GM23338 (cell line): ENCODE results near the gene NBEAL2. TPM values are rescaled to one million over a fixed set of nuclear protein-coding genes. Genes with fewer than 3 reads are reported as not detected.

ENCODE experiments used
- ATAC-seq: fragments of 200-7000 bp; cut with Tn5 transposase; 3 replicates; pipeline ENCODE4 v1.9.1; 2020
- DNase-seq: peaks from one replicate; pipeline ENCODE4 v3.0.0-alpha.2; 2015; ENCODE audit warnings: low spot score
- H2AFZ ChIP-seq: fragments of 200-600 bp; sonication (generic); 2 replicates; pipeline ENCODE4 v1.8.0; 2016; ENCODE audit warnings: antibody characterized with exemption, mild to moderate bottlenecking, moderate library complexity
- H3F3A ChIP-seq: fragments of 200-600 bp; sonication (generic); replicated peaks from 2 replicates; pipeline ENCODE4 v1.8.0; 2017; ENCODE audit warnings: antibody characterized with exemption, mixed run types, low read depth
- H3K27ac ChIP-seq: fragments of 200-600 bp; sonication (generic); 2 replicates; pipeline ENCODE4 v1.6.1; 2016; ENCODE audit warnings: low read depth
- H3K27me3 ChIP-seq: fragments of 200-600 bp; sonication (generic); 2 replicates; pipeline ENCODE4 v1.8.0; 2016; ENCODE audit warnings: mild to moderate bottlenecking, mixed run types, moderate library complexity; ENCODE audit not compliant: insufficient read depth
- H3K36me3 ChIP-seq: fragments of 200-600 bp; sonication (generic); 2 replicates; pipeline ENCODE4 v1.8.0; 2016; ENCODE audit warnings: mild to moderate bottlenecking; ENCODE audit not compliant: insufficient read depth
- H3K4me1 ChIP-seq: fragments of 200-600 bp; sonication (generic); 2 replicates; pipeline ENCODE4 v1.8.0; 2016; ENCODE audit warnings: mild to moderate bottlenecking, moderate library complexity; ENCODE audit not compliant: insufficient read depth
- H3K4me2 ChIP-seq: fragments of 200-600 bp; sonication (generic); 2 replicates; pipeline ENCODE4 v1.7.1; 2017; ENCODE audit warnings: mixed run types
- H3K4me3 ChIP-seq: fragments of 200-600 bp; sonication (generic); 2 replicates; pipeline ENCODE4 v1.6.1; 2016; ENCODE audit warnings: mixed run types
- H3K79me2 ChIP-seq: fragments of 200-600 bp; sonication (generic); replicated peaks from 2 replicates; pipeline ENCODE4 v1.8.0; 2017; ENCODE audit warnings: mild to moderate bottlenecking; ENCODE audit not compliant: insufficient read depth
- H3K9me2 ChIP-seq: fragments of 200-600 bp; sonication (generic); 2 replicates; pipeline ENCODE4 v1.8.0; 2017; ENCODE audit not compliant: insufficient read depth
- H4K20me1 ChIP-seq: fragments of 200-600 bp; sonication (generic); replicated peaks from 2 replicates; pipeline ENCODE4 v1.8.0; 2017; ENCODE audit warnings: mild to moderate bottlenecking; ENCODE audit not compliant: insufficient read depth
- H3K27ac Mint-ChIP-seq: 2 replicates; pipeline ENCODE4 v1.8.0; 2020; ENCODE audit warnings: inconsistent platforms, mild to moderate bottlenecking, moderate library complexity, mixed read lengths
- H3K27me3 Mint-ChIP-seq: 3 replicates; pipeline ENCODE4 v1.8.0; 2022; ENCODE audit warnings: low read depth, mild to moderate bottlenecking, moderate library complexity, mixed read lengths, inconsistent platforms; ENCODE audit not compliant: insufficient read depth, poor library complexity
- H3K36me3 Mint-ChIP-seq: 3 replicates; pipeline ENCODE4 v1.8.0; 2021; ENCODE audit warnings: low read depth, mild to moderate bottlenecking, inconsistent platforms, moderate library complexity, mixed read lengths
- H3K4me1 Mint-ChIP-seq: 3 replicates; pipeline ENCODE4 v1.8.0; 2020; ENCODE audit warnings: mild to moderate bottlenecking, inconsistent platforms, mixed read lengths
- H3K4me3 Mint-ChIP-seq: 3 replicates; pipeline ENCODE4 v1.8.0; 2021; ENCODE audit warnings: moderate library complexity, mild to moderate bottlenecking, inconsistent platforms, mixed read lengths
- H3K9me3 Mint-ChIP-seq: 3 replicates; pipeline ENCODE4 v1.8.0; 2020; ENCODE audit warnings: moderate library complexity, mild to moderate bottlenecking, inconsistent platforms, mixed read lengths
- CREB1 ChIP-seq: fragments of 250-450 bp; sonication (Bioruptor Pico); IDR thresholded peaks from 2 replicates; pipeline ENCODE4 v1.5.0; 2020; ENCODE audit warnings: low read depth, mild to moderate bottlenecking, moderate library complexity
- CTCF ChIP-seq, 2 experiments: fragments of 200-600 bp in 1 of 2; sonication (generic) in 1 of 2; conservative IDR thresholded peaks; 2 replicates each; pipeline versions ENCODE4 v1.5.1 to v1.6.1; 2016 to 2017; ENCODE audit warnings: antibody characterized with exemption in 2 of 2, low read depth in 2 of 2, mild to moderate bottlenecking in 2 of 2, moderate library complexity in 1 of 2
- EZH2 ChIP-seq: fragments of 200-600 bp; sonication (generic); IDR thresholded peaks from one replicate; pipeline ENCODE4 v1.8.0; 2017; ENCODE audit warnings: antibody characterized with exemption, mild to moderate bottlenecking, low read depth; ENCODE audit not compliant: unreplicated experiment
- EZH2phosphoT487 ChIP-seq: fragments of 200-600 bp; sonication (generic); IDR thresholded peaks from one replicate; pipeline ENCODE4 v1.8.1; 2018; ENCODE audit warnings: antibody characterized with exemption; ENCODE audit not compliant: unreplicated experiment
- JUNB ChIP-seq: IDR thresholded peaks from one replicate; pipeline ENCODE4 v1.6.1; 2016; ENCODE audit warnings: antibody characterized with exemption; ENCODE audit not compliant: unreplicated experiment
- NANOG ChIP-seq: IDR thresholded peaks from 2 replicates; pipeline ENCODE4 v1.6.1; 2016; ENCODE audit warnings: antibody characterized with exemption, borderline replicate concordance
- POLR2AphosphoS5 ChIP-seq: IDR thresholded peaks from 2 replicates; pipeline ENCODE4 v1.6.1; 2016; ENCODE audit warnings: antibody characterized with exemption, low read depth
- STAT1 ChIP-seq: IDR thresholded peaks from one replicate; pipeline ENCODE4 v1.6.1; 2016; ENCODE audit warnings: antibody characterized with exemption; ENCODE audit not compliant: unreplicated experiment
- ZNF114 ChIP-seq: fragments of 250-450 bp; sonication (Bioruptor Pico); IDR thresholded peaks from 2 replicates; pipeline ENCODE4 v1.5.0; 2020; ENCODE audit warnings: mild to moderate bottlenecking, moderate library complexity
- ZNF331 ChIP-seq: fragments of 250-450 bp; sonication (Bioruptor Pico); IDR thresholded peaks from 2 replicates; pipeline ENCODE4 v1.5.0; 2020; ENCODE audit warnings: low read depth, mild to moderate bottlenecking, moderate library complexity
- ZNF462 ChIP-seq: fragments of 250-450 bp; sonication (Bioruptor Pico); IDR thresholded peaks from 2 replicates; pipeline ENCODE4 v1.5.0; 2020; ENCODE audit warnings: mild to moderate bottlenecking, moderate library complexity
- polyA plus RNA-seq: library from polyadenylated mRNA; unstranded; fragments of >200 nt; fragmentation: Nextera tagmentation; extraction: Ambion mirVana; gene quantifications from 2 replicates; pipeline ENCODE4 v1.2.1, GENCODE V29; 2016
- total RNA-seq: library from RNA; depleted of rRNA; stranded (reverse); fragments of >200 nt; shearing (Covaris generic); gene quantifications from 2 replicates; pipeline ENCODE4 v1.2.3, GENCODE V29; 2014
- TF ChIP-seq, protein P1 (sequence below): IDR thresholded peaks from 2 replicates; pipeline ENCODE4 v1.6.1; 2016; ENCODE audit warnings: antibody characterized with exemption
- TF ChIP-seq, protein P2 (sequence below): IDR thresholded peaks from one replicate; pipeline ENCODE4 v1.6.1; 2018; ENCODE audit warnings: antibody characterized with exemption; ENCODE audit not compliant: unreplicated experiment

The NBEAL2 gene
- total and polyA plus RNA-seq, 2 experiments from 2014 or later, result 13.5 to 79.9 TPM

DNA sequence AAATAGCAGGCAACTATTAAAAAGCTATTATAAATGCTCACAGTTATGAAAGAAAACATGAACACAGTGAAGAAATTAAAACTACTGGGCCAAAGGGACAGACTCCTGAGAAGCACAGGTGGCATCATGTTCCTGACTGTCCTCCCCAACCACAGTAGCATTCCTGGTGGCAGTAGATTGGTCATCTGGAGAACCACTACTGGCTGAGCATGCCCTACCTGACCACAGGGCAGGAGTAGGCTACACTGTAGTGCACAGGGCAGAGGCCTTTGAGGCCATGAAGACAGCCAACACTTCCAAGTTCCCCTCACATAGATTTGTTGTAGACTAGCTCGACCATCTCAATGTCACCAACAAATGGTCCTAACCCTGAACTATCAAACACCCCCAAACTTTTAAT, 49.2 kb downstream of the NBEAL2 start:
- Histone ChIP-seq H3K27ac (peak overlapping the region; percentile 67; the same call in 1 of the 2 replicates), H4K20me1 (peaks cover 13% of the 10 kb centered on the region; the same call in 1 of the 2 replicates), H3K9me2 (no peaks in the 10 kb centered on the region), H3F3A (no peaks in the 10 kb centered on the region), H3K4me2 (no peak overlapping the region), H3K79me2 (peaks cover 12% of the 10 kb centered on the region; the same call in 1 of the 2 replicates), H3K36me3 (no peaks in the 10 kb centered on the region), H3K4me1 (peaks cover 4% of the 10 kb centered on the region; the same call in 1 of the 2 replicates), H3K27me3 (no peaks in the 10 kb centered on the region), H3K4me3 (no peak overlapping the region), H2AFZ (no peak overlapping the region)
- no peak for TF ChIP-seq EZH2
- no peak for TF ChIP-seq JUNB
- TF ChIP-seq CTCF (conservative IDR thresholded peaks at IDR 0.05; ENCODE audit: low read depth in 2 of 2), result no peak
- TF ChIP-seq CREB1, result no peak
- TF ChIP-seq, protein P1, sequence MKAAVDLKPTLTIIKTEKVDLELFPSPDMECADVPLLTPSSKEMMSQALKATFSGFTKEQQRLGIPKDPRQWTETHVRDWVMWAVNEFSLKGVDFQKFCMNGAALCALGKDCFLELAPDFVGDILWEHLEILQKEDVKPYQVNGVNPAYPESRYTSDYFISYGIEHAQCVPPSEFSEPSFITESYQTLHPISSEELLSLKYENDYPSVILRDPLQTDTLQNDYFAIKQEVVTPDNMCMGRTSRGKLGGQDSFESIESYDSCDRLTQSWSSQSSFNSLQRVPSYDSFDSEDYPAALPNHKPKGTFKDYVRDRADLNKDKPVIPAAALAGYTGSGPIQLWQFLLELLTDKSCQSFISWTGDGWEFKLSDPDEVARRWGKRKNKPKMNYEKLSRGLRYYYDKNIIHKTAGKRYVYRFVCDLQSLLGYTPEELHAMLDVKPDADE, result no peak
- TF ChIP-seq POLR2AphosphoS5, result no peak
- TF ChIP-seq ZNF331, result no peak
- no peak for TF ChIP-seq ZNF114 (CRISPR knock-in tag)
- no peak for TF ChIP-seq ZNF462
- no peak for TF ChIP-seq EZH2phosphoT487
- TF ChIP-seq, protein P2, sequence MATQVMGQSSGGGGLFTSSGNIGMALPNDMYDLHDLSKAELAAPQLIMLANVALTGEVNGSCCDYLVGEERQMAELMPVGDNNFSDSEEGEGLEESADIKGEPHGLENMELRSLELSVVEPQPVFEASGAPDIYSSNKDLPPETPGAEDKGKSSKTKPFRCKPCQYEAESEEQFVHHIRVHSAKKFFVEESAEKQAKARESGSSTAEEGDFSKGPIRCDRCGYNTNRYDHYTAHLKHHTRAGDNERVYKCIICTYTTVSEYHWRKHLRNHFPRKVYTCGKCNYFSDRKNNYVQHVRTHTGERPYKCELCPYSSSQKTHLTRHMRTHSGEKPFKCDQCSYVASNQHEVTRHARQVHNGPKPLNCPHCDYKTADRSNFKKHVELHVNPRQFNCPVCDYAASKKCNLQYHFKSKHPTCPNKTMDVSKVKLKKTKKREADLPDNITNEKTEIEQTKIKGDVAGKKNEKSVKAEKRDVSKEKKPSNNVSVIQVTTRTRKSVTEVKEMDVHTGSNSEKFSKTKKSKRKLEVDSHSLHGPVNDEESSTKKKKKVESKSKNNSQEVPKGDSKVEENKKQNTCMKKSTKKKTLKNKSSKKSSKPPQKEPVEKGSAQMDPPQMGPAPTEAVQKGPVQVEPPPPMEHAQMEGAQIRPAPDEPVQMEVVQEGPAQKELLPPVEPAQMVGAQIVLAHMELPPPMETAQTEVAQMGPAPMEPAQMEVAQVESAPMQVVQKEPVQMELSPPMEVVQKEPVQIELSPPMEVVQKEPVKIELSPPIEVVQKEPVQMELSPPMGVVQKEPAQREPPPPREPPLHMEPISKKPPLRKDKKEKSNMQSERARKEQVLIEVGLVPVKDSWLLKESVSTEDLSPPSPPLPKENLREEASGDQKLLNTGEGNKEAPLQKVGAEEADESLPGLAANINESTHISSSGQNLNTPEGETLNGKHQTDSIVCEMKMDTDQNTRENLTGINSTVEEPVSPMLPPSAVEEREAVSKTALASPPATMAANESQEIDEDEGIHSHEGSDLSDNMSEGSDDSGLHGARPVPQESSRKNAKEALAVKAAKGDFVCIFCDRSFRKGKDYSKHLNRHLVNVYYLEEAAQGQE, result no peak
- TF ChIP-seq STAT1, result no peak
- no peak for TF ChIP-seq NANOG
- peaks cover 7% of the 10 kb centered on the region; the same call in 2 of the 3 replicates for H3K4me1 Mint-ChIP-seq
- ATAC-seq (no peak), DNase-seq (no peak)
- no peak overlapping the region for H3K4me3 Mint-ChIP-seq
- no peaks in the 10 kb centered on the region for H3K9me3 Mint-ChIP-seq
- H3K27ac Mint-ChIP-seq, result no peak overlapping the region
- H3K27me3 Mint-ChIP-seq, result no peaks in the 10 kb centered on the region
- H3K36me3 Mint-ChIP-seq, result peaks cover 5% of the 10 kb centered on the region; the same call in 2 of the 3 replicates
